ENCODE data around the gene MLLT11.
A peak's percentile ranks its signal among the peaks of the same experiment; 100 is the strongest.

MLLT11 gene

DNA sequence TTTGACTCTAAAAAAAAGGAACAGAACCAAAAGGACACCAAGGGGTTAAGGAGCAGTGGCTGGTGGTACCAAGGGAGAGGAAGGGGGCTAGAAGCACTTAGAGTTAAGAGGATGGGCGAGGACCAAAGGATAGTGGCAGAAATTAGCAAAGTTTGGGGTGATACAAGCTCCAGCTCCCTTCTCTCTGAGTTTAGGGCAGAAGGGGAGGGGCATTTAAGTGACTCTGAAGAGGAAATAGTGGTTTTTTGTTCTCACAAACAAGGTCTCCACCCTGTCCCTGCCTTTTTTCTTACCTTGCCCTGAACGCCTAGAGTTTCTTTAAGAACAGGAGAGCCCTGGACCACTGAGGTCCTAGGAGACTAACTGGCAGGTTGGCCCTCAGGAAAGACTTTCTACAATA is 4.0 kb upstream of the MLLT11 start:
- no peak for DNase-seq (ENCODE audit: low read depth)

DNA sequence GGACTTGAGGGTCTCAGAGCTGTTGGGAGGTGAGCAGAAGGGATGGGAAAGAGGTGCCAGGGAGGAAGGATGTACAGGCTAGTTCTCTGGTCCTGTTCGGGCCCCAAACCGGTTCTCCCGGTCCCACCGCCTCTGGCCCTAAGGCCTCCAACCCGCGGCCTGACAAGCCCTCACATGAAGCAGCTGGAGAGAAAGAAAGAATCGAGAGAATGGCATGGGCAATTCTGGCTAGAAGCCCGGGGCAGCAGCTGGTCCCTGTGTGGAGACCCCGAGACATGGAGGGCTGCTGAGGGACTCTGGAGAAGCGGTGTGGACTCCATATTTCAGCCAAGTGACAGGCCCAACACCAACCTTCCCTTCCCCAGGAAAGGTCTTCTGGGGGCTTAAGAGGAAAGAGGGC is 1.5 kb upstream of the MLLT11 start:
- DNase-seq (ENCODE audit: low read depth): peak; percentile 5

DNA sequence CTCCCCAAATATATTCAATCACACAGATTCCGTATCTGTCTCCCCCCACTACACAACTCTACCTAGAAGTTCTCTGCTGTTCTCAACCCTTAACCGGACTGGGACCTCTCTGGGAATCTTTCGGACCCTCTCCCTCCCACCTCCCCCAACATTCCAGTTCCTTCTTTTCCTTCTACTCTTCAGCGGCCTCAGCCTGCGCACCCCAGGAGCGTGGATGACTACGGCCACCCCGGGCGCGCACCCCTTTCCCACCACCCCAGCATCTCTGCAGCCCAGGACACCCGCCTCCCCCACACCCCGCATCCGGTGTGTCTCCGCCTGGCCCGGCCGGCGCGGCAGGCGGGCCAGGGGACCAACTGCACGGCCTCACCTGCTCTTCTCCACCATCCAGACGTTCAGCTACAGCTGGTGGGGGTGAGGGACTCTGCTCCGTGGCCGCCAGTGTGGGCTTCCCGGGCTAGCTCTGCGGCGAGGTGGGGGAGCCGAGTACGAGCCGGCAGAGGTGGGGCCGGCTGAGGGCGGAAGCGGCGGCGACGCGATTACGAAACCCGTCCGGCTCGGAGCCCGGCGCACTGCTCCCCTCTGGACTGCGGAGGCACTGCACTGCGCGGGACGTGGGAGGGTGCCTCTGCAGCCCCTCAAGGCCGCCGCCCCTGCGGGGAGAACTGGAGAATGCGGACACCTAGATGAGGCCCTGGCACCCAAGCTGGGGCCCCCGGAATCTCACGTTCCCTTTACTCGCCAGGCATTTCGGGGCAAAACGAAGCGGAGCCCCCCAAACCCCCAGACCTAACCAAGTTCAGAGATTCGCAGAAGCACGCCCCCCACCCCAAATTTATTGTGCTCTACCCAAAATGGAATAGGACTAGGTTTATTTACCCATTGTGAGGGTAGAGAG is 839 bp upstream of the MLLT11 start, which contains the start of gene CDC42SE1:
TSS of gene CDC42SE1 (minus strand) at position 514 of the 898 bp plus-strand sequence. CDS start 3,892 bp downstream, outside the sequence.
- peak; percentile 70 for DNase-seq (ENCODE audit: low read depth)

DNA sequence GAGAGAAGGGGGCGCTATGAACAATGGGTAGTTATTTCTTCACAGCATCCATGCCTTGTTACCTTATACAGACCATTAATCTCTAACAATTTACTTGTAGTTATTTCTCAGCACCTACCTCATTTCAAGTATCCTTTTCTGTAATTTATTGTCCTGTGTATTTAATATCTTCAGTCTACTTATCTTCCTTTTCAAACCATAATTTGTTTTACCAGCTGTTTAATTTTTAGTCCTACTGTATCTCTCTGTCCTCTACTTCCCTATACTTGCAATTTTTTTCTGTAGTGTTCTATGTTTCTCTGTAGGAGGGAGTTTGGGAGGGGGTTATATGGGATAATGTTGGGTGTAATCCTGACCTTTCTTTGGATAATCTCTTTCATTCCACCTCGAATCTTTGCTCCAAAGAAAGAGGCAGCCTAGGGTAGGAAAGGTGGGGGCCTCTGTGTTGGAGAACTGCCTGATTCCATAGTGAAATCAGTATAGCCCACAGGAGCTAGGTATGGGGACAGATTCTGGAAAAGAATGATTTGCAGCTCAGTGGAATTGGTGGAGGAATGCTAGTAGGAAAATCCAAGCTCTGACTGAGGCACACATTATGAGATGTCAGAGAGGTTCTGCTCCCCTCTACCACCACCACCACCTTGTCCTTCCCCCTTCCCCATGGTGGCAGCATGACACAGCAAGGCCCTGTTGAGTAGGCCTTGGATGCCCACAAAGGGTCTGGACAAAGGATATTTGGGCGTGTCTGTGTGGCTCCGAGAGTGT is 642 bp downstream of the MLLT11 start:
- no peak for DNase-seq (ENCODE audit: low read depth)

- no peak for DNase-seq (ENCODE audit: low read depth)
Measured at GRCh38 chr1:151061704-151062103, 1.5 kb downstream of the MLLT11 start.

- DNase-seq (ENCODE audit: low read depth): peak; percentile 43
Measured at GRCh38 chr1:151062741-151063371, 2.7 kb downstream of the MLLT11 start.

DNA sequence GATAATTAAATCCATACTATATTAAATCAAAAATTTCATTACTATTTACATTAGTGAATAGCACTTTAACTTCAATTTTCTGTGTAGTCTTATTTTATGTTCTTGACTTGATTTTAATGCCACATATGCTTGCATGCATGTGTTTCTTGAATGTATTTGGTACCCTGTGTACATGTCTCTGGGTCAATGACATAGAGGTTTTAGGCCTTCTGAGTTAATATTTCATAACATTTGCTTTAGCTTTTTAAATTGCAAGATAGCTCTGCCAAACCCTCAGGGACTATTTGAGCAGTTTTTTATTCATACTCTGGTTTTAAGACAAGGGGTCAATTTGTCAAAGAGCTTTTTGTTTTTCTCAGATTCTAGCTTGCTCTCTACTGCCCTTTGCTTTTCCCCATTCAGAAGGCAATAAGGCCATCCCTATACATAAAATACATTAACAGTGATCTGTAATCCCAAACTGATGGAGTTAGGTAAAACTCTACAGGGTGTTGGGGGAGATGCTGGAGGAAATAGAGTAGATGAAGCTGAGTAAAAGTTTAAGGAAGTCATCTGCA is 5.0 kb downstream of the MLLT11 start:
- DNase-seq (ENCODE audit: low read depth): no peak

- no peak for DNase-seq (ENCODE audit: low read depth)
Measured at GRCh38 chr1:151067185-151067584, 7.0 kb downstream of the MLLT11 start.

DNA sequence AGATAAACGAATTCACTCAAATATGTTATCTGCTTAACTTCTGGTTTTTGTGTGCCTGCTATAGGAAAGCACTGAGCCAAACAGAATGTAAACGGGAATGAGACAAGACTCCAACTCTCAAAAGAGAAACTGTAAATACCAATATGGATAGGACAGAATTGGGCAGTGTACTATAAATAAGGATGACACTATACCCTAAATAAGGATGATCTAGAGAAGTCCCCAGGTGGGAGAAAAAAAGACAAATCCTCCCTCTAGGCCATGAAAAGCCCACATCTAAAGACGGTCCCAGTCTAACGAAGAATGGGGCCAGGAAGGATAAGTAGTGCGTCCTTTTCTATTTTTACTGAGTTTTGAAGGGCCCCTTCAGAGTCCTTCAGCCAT is 8.9 kb downstream of the MLLT11 start:
- no peak for DNase-seq (ENCODE audit: low read depth)

DNA sequence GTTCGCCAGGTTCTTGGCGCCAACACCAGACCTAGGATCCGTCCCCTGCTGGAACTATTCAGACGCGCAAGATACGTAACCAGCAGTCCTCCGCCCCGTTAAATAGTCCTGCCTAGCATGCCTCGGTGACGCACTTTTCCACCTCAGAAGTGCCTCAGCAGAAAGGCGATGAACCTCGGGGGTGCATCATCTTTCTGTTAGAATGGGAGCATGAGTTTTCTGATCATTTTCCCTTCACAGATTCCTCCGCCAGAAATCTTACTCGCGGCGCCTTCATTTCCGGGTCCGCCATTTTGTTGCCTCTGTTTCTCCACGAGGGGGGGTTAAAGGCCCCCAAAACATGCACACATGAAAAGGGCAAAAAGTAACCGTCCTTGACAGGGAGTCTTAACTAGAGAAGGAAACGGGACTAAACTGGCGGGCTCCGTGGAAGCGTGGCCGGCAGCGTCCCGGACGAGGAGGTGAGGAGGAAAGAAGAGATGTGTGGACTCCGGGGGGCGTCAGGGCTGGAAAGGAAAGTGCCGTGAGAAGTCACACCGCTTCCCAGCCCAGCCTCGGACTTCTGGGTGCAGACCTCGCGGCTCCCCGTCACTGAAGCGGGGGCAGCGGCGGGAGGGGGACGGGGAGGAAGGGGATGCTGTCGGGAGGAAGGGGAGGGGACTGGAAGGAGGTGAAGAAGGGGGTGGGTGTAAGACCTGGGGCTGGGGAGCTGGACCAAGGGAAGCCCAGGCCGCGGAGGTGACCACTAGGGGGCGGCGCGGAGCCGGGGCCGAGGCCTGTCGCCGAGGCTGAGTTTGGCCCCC is 10.5 kb downstream of the MLLT11 start, which contains the start of gene GABPB2:
TSS of gene GABPB2 (plus strand) at position 288 of the 803 bp plus-strand sequence. CDS start 17,429 bp downstream, outside the sequence.
- peak; percentile 99 for DNase-seq (ENCODE audit: low read depth)

- DNase-seq (ENCODE audit: low read depth): no peak
Measured at GRCh38 chr1:151072224-151072623, 12.0 kb downstream of the MLLT11 start.

GRCh38 chr1:151085953-151086559 is 25.9 kb downstream of the MLLT11 start:
- DNase-seq (ENCODE audit: low read depth): no peak

- DNase-seq (ENCODE audit: low read depth): peak; percentile 53
Measured at GRCh38 chr1:151097426-151097825, 37.2 kb downstream of the MLLT11 start.

GRCh38 chr1:151098126-151098525 is 37.9 kb downstream of the MLLT11 start:
- no peak for DNase-seq (ENCODE audit: low read depth)

GRCh38 chr1:151104630-151105029 is 44.4 kb downstream of the MLLT11 start:
- no peak for DNase-seq (ENCODE audit: low read depth)

GRCh38 chr1:151106894-151107293 is 46.7 kb downstream of the MLLT11 start:
- DNase-seq (ENCODE audit: low read depth): no peak

DNA sequence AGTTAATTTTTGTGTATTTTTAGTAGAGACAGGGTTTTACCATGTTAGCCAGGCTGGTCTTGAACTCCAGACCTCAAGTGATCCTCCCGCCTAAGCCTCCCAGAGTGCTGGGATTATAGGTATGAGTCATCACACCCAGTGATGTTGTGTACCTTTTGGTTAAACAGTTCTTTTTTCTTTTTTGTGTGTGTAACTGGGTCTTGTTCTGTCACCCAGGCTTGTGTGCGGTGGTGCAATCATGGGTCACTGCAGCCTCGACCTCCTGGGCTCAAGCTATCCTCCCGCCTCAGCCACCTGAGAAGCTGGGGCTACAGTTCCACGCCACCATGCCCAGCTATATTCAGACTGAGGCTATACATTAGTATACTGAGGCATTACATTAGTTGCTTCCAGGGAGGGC is 48.1 kb downstream of the MLLT11 start:
- no peak for DNase-seq (ENCODE audit: low read depth)

DNA sequence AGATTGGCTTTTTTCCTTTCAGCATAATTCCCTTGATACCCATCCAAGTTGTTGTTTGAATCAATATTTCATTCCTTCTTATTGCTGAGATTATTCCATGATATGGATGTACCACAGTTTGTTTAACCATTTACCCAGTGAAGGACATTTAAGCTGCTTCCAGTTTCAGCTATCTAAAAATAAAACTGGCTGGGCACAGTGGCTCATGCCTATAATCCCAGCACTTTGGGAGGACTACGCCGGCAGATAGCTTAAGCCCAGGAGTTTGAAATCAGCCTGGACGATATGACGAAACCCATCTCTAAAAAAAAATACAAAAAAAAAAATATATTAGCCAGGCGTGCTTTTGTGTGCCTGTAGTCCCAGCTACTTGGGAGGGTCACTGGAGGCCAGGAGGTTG is 53.7 kb downstream of the MLLT11 start:
- no peak for DNase-seq (ENCODE audit: low read depth)
